GM21515 (cell line): ENCODE data around the gene TM6SF1.

ENCODE experiments used
- ATAC-seq: cut with Tn5 transposase; IDR thresholded peaks from one replicate; pipeline ENCODE4 v1.9.1; 2021; ENCODE audit not compliant: unreplicated experiment

Gene TM6SF1

GRCh38 chr15:83087576-83087975 is 19.9 kb upstream of the TM6SF1 start:
- ATAC-seq, result no peak

- no peak for ATAC-seq
Observed at GRCh38 chr15:83088876-83089275, 18.6 kb upstream of the TM6SF1 start.

GRCh38 chr15:83090465-83090864 is 17.0 kb upstream of the TM6SF1 start:
- ATAC-seq, result no peak

- ATAC-seq, result peak; percentile 17
Observed at GRCh38 chr15:83091965-83092308, 15.5 kb upstream of the TM6SF1 start.

- ATAC-seq, result peak; percentile 81
Observed at GRCh38 chr15:83092309-83092976, 15.0 kb upstream of the TM6SF1 start.

- ATAC-seq, result no peak
Observed at GRCh38 chr15:83094583-83094982, 12.9 kb upstream of the TM6SF1 start.

GRCh38 chr15:83098079-83098478 is 9.4 kb upstream of the TM6SF1 start:
- no peak for ATAC-seq

GRCh38 chr15:83099290-83099689 is 8.2 kb upstream of the TM6SF1 start:
- no peak for ATAC-seq

- no peak for ATAC-seq
Observed at GRCh38 chr15:83100097-83100646, 7.3 kb upstream of the TM6SF1 start.

GRCh38 chr15:83102346-83102745 is 5.1 kb upstream of the TM6SF1 start:
- ATAC-seq, result no peak

GRCh38 chr15:83104141-83104540 is 3.3 kb upstream of the TM6SF1 start:
- no peak for ATAC-seq

GRCh38 chr15:83105440-83105839 is 2.0 kb upstream of the TM6SF1 start:
- ATAC-seq, result no peak

- ATAC-seq, result no peak
Observed at GRCh38 chr15:83107841-83108181, 366 bp downstream of the TM6SF1 start.

GRCh38 chr15:83108266-83109219 is 1.1 kb downstream of the TM6SF1 start:
- ATAC-seq, result no peak

GRCh38 chr15:83109532-83109931 is 2.1 kb downstream of the TM6SF1 start:
- ATAC-seq, result no peak

- ATAC-seq, result no peak
Observed at GRCh38 chr15:83110381-83110780, 2.9 kb downstream of the TM6SF1 start.

GRCh38 chr15:83111149-83111548 is 3.7 kb downstream of the TM6SF1 start:
- no peak for ATAC-seq

- no peak for ATAC-seq
Observed at GRCh38 chr15:83112233-83112955, 4.9 kb downstream of the TM6SF1 start.

GRCh38 chr15:83112956-83113299 is 5.5 kb downstream of the TM6SF1 start:
- no peak for ATAC-seq

GRCh38 chr15:83113881-83114674 is 6.6 kb downstream of the TM6SF1 start:
- ATAC-seq, result no peak

GRCh38 chr15:83114856-83115255 is 7.4 kb downstream of the TM6SF1 start:
- ATAC-seq, result no peak
